ENCODE measurements around the gene CYFIP2. TPM values are rescaled to one million over a fixed set of nuclear protein-coding genes. Genes with fewer than 3 reads are reported as not detected.

CYFIP2 gene
- total RNA-seq, 2 experiments from 2014 or later: 271 to 287 TPM

GRCh38 chr5:157342822-157343402, 77.0 kb downstream of the CYFIP2 start:
- peaks cover 16% of the 10 kb centered on the region for H3K4me1 ChIP-seq (ENCODE audit: insufficient read depth, low read length)
- DNase-seq (peak in 8 of 14 experiments; percentile 7 to 53 (median 22)), ATAC-seq (ENCODE audit: poor library complexity) (no peak)
- H3K9me3 ChIP-seq (ENCODE audit: control insufficient read depth in 1 of 2, insufficient read depth in 1 of 2, low read length in 2 of 2): no peaks in the 10 kb centered on the region
- no peak overlapping the region for H3K4me3 Mint-ChIP-seq
- no peaks in the 10 kb centered on the region for H3K27me3 ChIP-seq (ENCODE audit: control insufficient read depth in 1 of 2, insufficient read depth in 2 of 2, low read length in 2 of 2)
- CTCF ChIA-PET: interaction anchor here (0.6 to 3.4 kb wide), 11 partner anchors 9 to 400 kb away, joined by 3 to 10 read pairs (median 5); partner anchors contain the start of gene LSM11
- intact Hi-C loops (cut with DNase I, micrococcal nuclease): loop anchor here in 1 of 2 experiments (5.0 kb wide), 1 partner anchor 374 kb away; no protein-coding TSS in a partner anchor
- H3K9me3 Mint-ChIP-seq: no peaks in the 10 kb centered on the region
- no peaks in the 10 kb centered on the region for H3K27me3 Mint-ChIP-seq
- no peak overlapping the region for H3K4me3 ChIP-seq (ENCODE audit: low read length)
- TF ChIP-seq CTCF (IDR thresholded peaks at IDR 0.05): peak; percentile 63
- no peak overlapping the region for H3K27ac Mint-ChIP-seq
- peaks cover 93% of the 10 kb centered on the region for H3K36me3 ChIP-seq (ENCODE audit: insufficient read depth, low read length)
- peaks cover 23% of the 10 kb centered on the region for H3K4me1 Mint-ChIP-seq (ENCODE audit: low read depth)
- H3K27ac ChIP-seq (ENCODE audit: low read depth in 1 of 2, low read length in 2 of 2): no peak overlapping the region
- POLR2A ChIA-PET: no interaction called here
- H3K36me3 Mint-ChIP-seq (ENCODE audit: low read depth): peaks cover 98% of the 10 kb centered on the region

- Mint-ChIP-seq H3K4me3 (peak overlapping the region; percentile 17), H3K27me3 (no peaks in the 10 kb centered on the region), H3K27ac (peak overlapping the region; percentile 84), H3K9me3 (no peaks in the 10 kb centered on the region), H3K4me1 (ENCODE audit: low read depth) (peaks cover 23% of the 10 kb centered on the region), H3K36me3 (ENCODE audit: low read depth) (peaks cover 93% of the 10 kb centered on the region)
- H3K27me3 ChIP-seq (ENCODE audit: control insufficient read depth in 1 of 2, insufficient read depth in 2 of 2, low read length in 2 of 2): no peaks in the 10 kb centered on the region
- CTCF ChIA-PET: interaction anchor here (1.1 to 3.4 kb wide), 3 partner anchors 11 to 18 kb away, joined by 3 to 10 read pairs (median 9); no protein-coding TSS in a partner anchor
- peaks cover 16% of the 10 kb centered on the region for H3K4me1 ChIP-seq (ENCODE audit: insufficient read depth, low read length)
- no peaks in the 10 kb centered on the region for H3K9me3 ChIP-seq (ENCODE audit: control insufficient read depth in 1 of 2, insufficient read depth in 1 of 2, low read length in 2 of 2)
- no peak for TF ChIP-seq CTCF (IDR thresholded peaks at IDR 0.05)
- ATAC-seq (ENCODE audit: poor library complexity) (peak; percentile 70), DNase-seq (peak in 3 of 14 experiments; percentile 24 to 49 (median 27))
- H3K4me3 ChIP-seq (ENCODE audit: low read length): no peak overlapping the region
- POLR2A ChIA-PET: no interaction called here
- H3K27ac ChIP-seq (ENCODE audit: low read depth in 1 of 2, low read length in 2 of 2): peak overlapping the region in 1 of 2 donors; percentile 7
- intact Hi-C loops (cut with DNase I, micrococcal nuclease): loop anchor here in 1 of 2 experiments (5.0 kb wide), 1 partner anchor 373 kb away; no protein-coding TSS in a partner anchor
- H3K36me3 ChIP-seq (ENCODE audit: insufficient read depth, low read length): peaks cover 84% of the 10 kb centered on the region
These were observed 78.2 kb downstream of the CYFIP2 start for GRCh38 chr5:157343842-157344790.

GRCh38 chr5:157345067-157345466, 79.1 kb downstream of the CYFIP2 start:
- intact Hi-C loops (cut with DNase I, micrococcal nuclease): no loop called here
- TF ChIP-seq CTCF (IDR thresholded peaks at IDR 0.05): no peak
- peaks cover 75% of the 10 kb centered on the region for H3K36me3 ChIP-seq (ENCODE audit: insufficient read depth, low read length)
- ChIA-PET CTCF (interaction anchor here (2.8 to 3.4 kb wide), 2 partner anchors 10 to 17 kb away, joined by 9 to 10 read pairs; no protein-coding TSS in a partner anchor), POLR2A (no interaction called here)
- Mint-ChIP-seq H3K27me3 (no peaks in the 10 kb centered on the region), H3K4me3 (no peak overlapping the region), H3K4me1 (ENCODE audit: low read depth) (peaks cover 32% of the 10 kb centered on the region), H3K36me3 (ENCODE audit: low read depth) (peaks cover 93% of the 10 kb centered on the region), H3K9me3 (no peaks in the 10 kb centered on the region), H3K27ac (peak overlapping the region; percentile 84)
- H3K4me3 ChIP-seq (ENCODE audit: low read length): no peak overlapping the region
- no peaks in the 10 kb centered on the region for H3K9me3 ChIP-seq (ENCODE audit: control insufficient read depth in 1 of 2, insufficient read depth in 1 of 2, low read length in 2 of 2)
- no peaks in the 10 kb centered on the region for H3K27me3 ChIP-seq (ENCODE audit: control insufficient read depth in 1 of 2, insufficient read depth in 2 of 2, low read length in 2 of 2)
- no peak for DNase-seq
- no peak overlapping the region for H3K27ac ChIP-seq (ENCODE audit: low read depth in 1 of 2, low read length in 2 of 2)
- peaks cover 16% of the 10 kb centered on the region for H3K4me1 ChIP-seq (ENCODE audit: insufficient read depth, low read length)
- no peak for ATAC-seq (ENCODE audit: poor library complexity)

Measured in CD4-positive, alpha-beta T cell (primary cell).